HEK293 (cell line): ENCODE measurements around the gene LSMEM2.
A peak's percentile ranks its signal among the peaks of the same experiment; 100 is the strongest.

Experiments
- IKZF3 ChIP-seq: fragments of 450-650 bp; IDR thresholded peaks from 2 replicates; pipeline ENCODE4 v1.5.0; 2018; ENCODE audit warnings: missing biosample characterization, mild to moderate bottlenecking, missing genetic modification characterization, moderate library complexity
- MYNN ChIP-seq: fragments of 450-650 bp; formaldehyde crosslinking; IDR thresholded peaks from 2 replicates; pipeline ENCODE4 v1.5.1; 2016; ENCODE audit warnings: missing biosample characterization, missing genetic modification characterization, borderline replicate concordance
- OVOL3 ChIP-seq: fragments of 450-650 bp; formaldehyde crosslinking; IDR thresholded peaks from 2 replicates; pipeline ENCODE4 v1.5.1; 2016; ENCODE audit warnings: missing biosample characterization, missing genetic modification characterization
- PRDM10 ChIP-seq: fragments of 450-650 bp; formaldehyde crosslinking; IDR thresholded peaks from 2 replicates; pipeline ENCODE4 v1.5.1; 2016; ENCODE audit warnings: missing biosample characterization, missing genetic modification characterization
- SCRT1 ChIP-seq: fragments of 450-650 bp; formaldehyde crosslinking; IDR thresholded peaks from 2 replicates; pipeline ENCODE4 v1.5.1; 2016; ENCODE audit warnings: missing biosample characterization, missing genetic modification characterization, borderline replicate concordance
- SP7 ChIP-seq: fragments of 450-650 bp; formaldehyde crosslinking; IDR thresholded peaks from 2 replicates; pipeline ENCODE4 v1.5.1; 2016; ENCODE audit warnings: missing biosample characterization, missing genetic modification characterization
- ZBTB44 ChIP-seq: fragments of 450-650 bp; IDR thresholded peaks from 2 replicates; pipeline ENCODE4 v1.5.1; 2018; ENCODE audit warnings: missing biosample characterization, mild to moderate bottlenecking, missing genetic modification characterization
- ZBTB7A ChIP-seq: fragments of 450-650 bp; formaldehyde crosslinking; IDR thresholded peaks from 2 replicates; pipeline ENCODE4 v1.5.1; 2016; ENCODE audit warnings: low read depth, missing biosample characterization, missing genetic modification characterization
- ZFHX2 ChIP-seq: fragments of 450-650 bp; formaldehyde crosslinking; conservative IDR thresholded peaks from 2 replicates; pipeline ENCODE4 v1.5.1; 2016; ENCODE audit warnings: missing biosample characterization, missing genetic modification characterization
- ZFP37 ChIP-seq: fragments of 450-650 bp; formaldehyde crosslinking; IDR thresholded peaks from 2 replicates; pipeline ENCODE4 v1.5.1; 2016; ENCODE audit warnings: missing biosample characterization, missing genetic modification characterization
- ZNF132 ChIP-seq: fragments of 450-650 bp; formaldehyde crosslinking; IDR thresholded peaks from 2 replicates; pipeline ENCODE4 v1.5.1; 2017; ENCODE audit warnings: missing biosample characterization, missing genetic modification characterization, borderline replicate concordance
- ZNF138 ChIP-seq: fragments of 450-650 bp; formaldehyde crosslinking; IDR thresholded peaks from 2 replicates; pipeline ENCODE4 v1.5.1; 2016; ENCODE audit warnings: missing biosample characterization, missing genetic modification characterization, borderline replicate concordance
- ZNF157 ChIP-seq: fragments of 450-650 bp; formaldehyde crosslinking; IDR thresholded peaks from 2 replicates; pipeline ENCODE4 v1.5.1; 2016; ENCODE audit warnings: missing biosample characterization, missing genetic modification characterization
- ZNF175 ChIP-seq: fragments of 450-650 bp; formaldehyde crosslinking; IDR thresholded peaks from 2 replicates; pipeline ENCODE4 v1.5.1; 2016; ENCODE audit warnings: missing biosample characterization, missing genetic modification characterization
- ZNF19 ChIP-seq: fragments of 450-650 bp; formaldehyde crosslinking; IDR thresholded peaks from 2 replicates; pipeline ENCODE4; 2016; ENCODE audit warnings: missing biosample characterization, missing genetic modification characterization, low read depth
- ZNF223 ChIP-seq: fragments of 450-650 bp; formaldehyde crosslinking; IDR thresholded peaks from 2 replicates; pipeline ENCODE4 v1.5.1; 2016; ENCODE audit warnings: missing biosample characterization, missing genetic modification characterization
- ZNF274 ChIP-seq, 2 experiments: fragments of 200-500 bp in 1 of 2; fragments of 450-650 bp in 1 of 2; sonication (Bioruptor generic) in 1 of 2; formaldehyde crosslinking in 1 of 2; IDR thresholded peaks; 2 replicates each; pipeline versions ENCODE4 v1.5.1 to v1.6.1; 2014 to 2016; ENCODE audit warnings: borderline replicate concordance in 1 of 2, inconsistent platforms in 1 of 2, low read length in 1 of 2, missing biosample characterization in 1 of 2, missing genetic modification characterization in 1 of 2
- ZNF449 ChIP-seq: fragments of 450-650 bp; formaldehyde crosslinking; IDR thresholded peaks from 2 replicates; pipeline ENCODE4 v1.5.1; 2017; ENCODE audit warnings: missing biosample characterization, mild to moderate bottlenecking, missing genetic modification characterization, moderate library complexity
- ZNF473 ChIP-seq: fragments of 450-650 bp; formaldehyde crosslinking; IDR thresholded peaks from 2 replicates; pipeline ENCODE4 v1.5.1; 2017; ENCODE audit warnings: missing biosample characterization, missing genetic modification characterization
- ZNF521 ChIP-seq: fragments of 450-650 bp; formaldehyde crosslinking; IDR thresholded peaks from 2 replicates; pipeline ENCODE4 v1.5.1; 2017; ENCODE audit warnings: missing biosample characterization, mild to moderate bottlenecking, missing genetic modification characterization
- ZNF548 ChIP-seq: fragments of 450-650 bp; formaldehyde crosslinking; IDR thresholded peaks from 2 replicates; pipeline ENCODE4 v1.5.1; 2016; ENCODE audit warnings: missing biosample characterization, missing genetic modification characterization
- ZNF585B ChIP-seq: fragments of 450-650 bp; formaldehyde crosslinking; IDR thresholded peaks from 2 replicates; pipeline ENCODE4 v1.5.1; 2016; ENCODE audit warnings: missing biosample characterization, missing genetic modification characterization
- ZNF621 ChIP-seq: fragments of 450-650 bp; formaldehyde crosslinking; IDR thresholded peaks from 2 replicates; pipeline ENCODE4 v1.5.1; 2017; ENCODE audit warnings: missing biosample characterization, missing genetic modification characterization
- ZNF624 ChIP-seq: fragments of 450-650 bp; formaldehyde crosslinking; IDR thresholded peaks from 2 replicates; pipeline ENCODE4 v1.5.1; 2017; ENCODE audit warnings: missing biosample characterization, missing genetic modification characterization
- ZSCAN16 ChIP-seq: fragments of 450-650 bp; formaldehyde crosslinking; IDR thresholded peaks from 2 replicates; pipeline ENCODE4 v1.5.1; 2016; ENCODE audit warnings: missing biosample characterization, missing genetic modification characterization
- ZSCAN30 ChIP-seq: fragments of 450-650 bp; IDR thresholded peaks from 2 replicates; pipeline ENCODE4 v1.5.1; 2018; ENCODE audit warnings: missing biosample characterization, mild to moderate bottlenecking, missing genetic modification characterization, moderate library complexity
- TF ChIP-seq, protein P1 (sequence below): fragments of 450-650 bp; formaldehyde crosslinking; IDR thresholded peaks from 2 replicates; pipeline ENCODE4 v1.5.1; 2017; ENCODE audit warnings: missing biosample characterization, missing genetic modification characterization
- TF ChIP-seq, protein P2 (sequence below): fragments of 450-650 bp; formaldehyde crosslinking; IDR thresholded peaks from 2 replicates; pipeline ENCODE4 v1.5.1; 2017; ENCODE audit warnings: missing biosample characterization, missing genetic modification characterization

LSMEM2 gene

GRCh38 chr3:50260027-50260941 is 18.6 kb upstream of the LSMEM2 start (continued):
- TF ChIP-seq ZFHX2 (tag by site-specific recombination) (peak; percentile 77), MYNN (tag by site-specific recombination) (no peak), ZSCAN30 (tag by site-specific recombination) (peak; percentile 95), ZNF175 (tag by site-specific recombination) (no peak), ZNF473 (tag by site-specific recombination) (no peak), ZBTB44 (tag by site-specific recombination) (no peak), ZBTB7A (tag by site-specific recombination) (no peak), ZNF521 (tag by site-specific recombination) (no peak), ZNF138 (tag by site-specific recombination) (no peak), SP7 (tag by site-specific recombination) (0 out of 2 replicates have a peak, but pooled peaks have one; percentile 48), ZNF157 (tag by site-specific recombination) (no peak), ZNF621 (no peak), IKZF3 (no peak), ZNF624 (no peak), ZNF132 (tag by site-specific recombination) (no peak), ZNF274 (IDR thresholded peaks at IDR 0.05; ENCODE audit: low read length) (no peak), ZNF274 (tag by site-specific recombination; IDR thresholded peaks at IDR 0.05; ENCODE audit: borderline replicate concordance) (no peak), ZSCAN16 (no peak), ZNF449 (tag by site-specific recombination) (peak; percentile 56; the same call in 1 of the 2 replicates), PRDM10 (peak; percentile 78), SCRT1 (tag by site-specific recombination) (no peak), ZFP37 (no peak), OVOL3 (tag by site-specific recombination) (no peak), ZNF548 (tag by site-specific recombination) (no peak), ZNF223 (no peak), ZNF585B (tag by site-specific recombination) (no peak), ZNF19 (tag by site-specific recombination) (no peak)
- TF ChIP-seq, protein P1, sequence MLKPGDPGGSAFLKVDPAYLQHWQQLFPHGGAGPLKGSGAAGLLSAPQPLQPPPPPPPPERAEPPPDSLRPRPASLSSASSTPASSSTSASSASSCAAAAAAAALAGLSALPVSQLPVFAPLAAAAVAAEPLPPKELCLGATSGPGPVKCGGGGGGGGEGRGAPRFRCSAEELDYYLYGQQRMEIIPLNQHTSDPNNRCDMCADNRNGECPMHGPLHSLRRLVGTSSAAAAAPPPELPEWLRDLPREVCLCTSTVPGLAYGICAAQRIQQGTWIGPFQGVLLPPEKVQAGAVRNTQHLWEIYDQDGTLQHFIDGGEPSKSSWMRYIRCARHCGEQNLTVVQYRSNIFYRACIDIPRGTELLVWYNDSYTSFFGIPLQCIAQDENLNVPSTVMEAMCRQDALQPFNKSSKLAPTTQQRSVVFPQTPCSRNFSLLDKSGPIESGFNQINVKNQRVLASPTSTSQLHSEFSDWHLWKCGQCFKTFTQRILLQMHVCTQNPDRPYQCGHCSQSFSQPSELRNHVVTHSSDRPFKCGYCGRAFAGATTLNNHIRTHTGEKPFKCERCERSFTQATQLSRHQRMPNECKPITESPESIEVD (tag by site-specific recombination) = no peak
- TF ChIP-seq, protein P2, sequence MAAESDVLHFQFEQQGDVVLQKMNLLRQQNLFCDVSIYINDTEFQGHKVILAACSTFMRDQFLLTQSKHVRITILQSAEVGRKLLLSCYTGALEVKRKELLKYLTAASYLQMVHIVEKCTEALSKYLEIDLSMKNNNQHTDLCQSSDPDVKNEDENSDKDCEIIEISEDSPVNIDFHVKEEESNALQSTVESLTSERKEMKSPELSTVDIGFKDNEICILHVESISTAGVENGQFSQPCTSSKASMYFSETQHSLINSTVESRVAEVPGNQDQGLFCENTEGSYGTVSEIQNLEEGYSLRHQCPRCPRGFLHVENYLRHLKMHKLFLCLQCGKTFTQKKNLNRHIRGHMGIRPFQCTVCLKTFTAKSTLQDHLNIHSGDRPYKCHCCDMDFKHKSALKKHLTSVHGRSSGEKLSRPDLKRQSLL (tag by site-specific recombination) = peak; percentile 42; the same call in 1 of the 2 replicates
